ENCODE data around the gene SRSF11.

Gene SRSF11

GRCh38 chr1:70224954-70225353 lies 3.8 kb downstream of the SRSF11 start:
- no peak for DNase-seq

GRCh38 chr1:70227439-70227838 lies 6.3 kb downstream of the SRSF11 start:
- no peak for DNase-seq

GRCh38 chr1:70228670-70229069 lies 7.5 kb downstream of the SRSF11 start:
- no peak for DNase-seq

GRCh38 chr1:70231475-70231874 lies 10.3 kb downstream of the SRSF11 start:
- no peak for DNase-seq

GRCh38 chr1:70234733-70235132 lies 13.6 kb downstream of the SRSF11 start:
- DNase-seq, result no peak

- no peak for DNase-seq
These were observed 18.8 kb downstream of the SRSF11 start for GRCh38 chr1:70239940-70240339.

GRCh38 chr1:70247122-70247521 lies 25.9 kb downstream of the SRSF11 start:
- DNase-seq, result no peak

- DNase-seq, result no peak
These were observed 26.6 kb downstream of the SRSF11 start for GRCh38 chr1:70247768-70248167.

GRCh38 chr1:70248729-70249128 lies 27.5 kb downstream of the SRSF11 start:
- no peak for DNase-seq

GRCh38 chr1:70256664-70257063 lies 35.5 kb downstream of the SRSF11 start:
- no peak for DNase-seq

GRCh38 chr1:70264839-70265238 lies 43.7 kb downstream of the SRSF11 start:
- no peak for DNase-seq

GRCh38 chr1:70265946-70266345 lies 44.8 kb downstream of the SRSF11 start:
- no peak for DNase-seq

- no peak for DNase-seq
These were observed 56.7 kb downstream of the SRSF11 start for GRCh38 chr1:70277875-70278274.

GRCh38 chr1:70278710-70279109 lies 57.5 kb downstream of the SRSF11 start:
- no peak for DNase-seq

- DNase-seq, result no peak
These were observed 63.2 kb downstream of the SRSF11 start for GRCh38 chr1:70284366-70284765.

- no peak for DNase-seq
These were observed 65.3 kb downstream of the SRSF11 start for GRCh38 chr1:70286453-70286852.

GRCh38 chr1:70288166-70288565 lies 67.0 kb downstream of the SRSF11 start:
- no peak for DNase-seq

- DNase-seq, result no peak
These were observed 69.0 kb downstream of the SRSF11 start for GRCh38 chr1:70290218-70290617.

- DNase-seq, result no peak
These were observed 72.1 kb downstream of the SRSF11 start for GRCh38 chr1:70293186-70293843.

- no peak for DNase-seq
These were observed 74.6 kb downstream of the SRSF11 start for GRCh38 chr1:70295749-70296148.

GRCh38 chr1:70299472-70299871 lies 78.3 kb downstream of the SRSF11 start:
- DNase-seq, result no peak

Data from CD4-positive, alpha-beta T cell treated with Interleukin-6 for 4 hours (primary cell).